B cell (primary cell): Measurements from ENCODE around the gene GDPD3.

ENCODE experiments used
- EZH2 ChIP-seq: IDR thresholded peaks from 2 replicates; pipeline ENCODE4 v1.6.1; 2012; ENCODE audit warnings: borderline replicate concordance, low read depth, mild to moderate bottlenecking, moderate library complexity, low read length; ENCODE audit not compliant: insufficient read depth, poor library complexity, severe bottlenecking
- TF ChIP-seq, protein P1 (sequence below): fragments of 200-600 bp; IDR thresholded peaks from one replicate; pipeline ENCODE4 v1.8.0; 2022; ENCODE audit warnings: antibody characterized with exemption, mild to moderate bottlenecking

DNA sequence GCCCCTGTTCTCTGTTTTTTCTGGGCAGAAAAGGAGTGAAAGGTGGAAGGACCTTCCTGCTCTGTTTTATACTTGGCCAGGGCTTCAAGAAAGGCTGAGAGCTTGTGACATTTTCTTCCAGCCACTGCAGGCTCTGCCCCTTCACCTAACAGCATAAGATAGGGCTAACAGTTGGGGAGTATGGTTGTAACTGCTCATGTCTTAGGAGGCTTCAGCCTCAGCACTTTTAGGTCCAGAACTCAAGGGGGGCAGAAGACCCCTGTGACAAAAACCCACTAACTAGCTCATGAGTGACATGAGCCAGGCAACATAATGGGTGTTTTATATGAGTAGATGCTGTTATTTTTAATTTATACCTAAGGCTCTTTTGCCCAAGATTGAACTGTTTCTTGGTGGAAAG, 42.8 kb downstream of the GDPD3 start:
- TF ChIP-seq, protein P1, sequence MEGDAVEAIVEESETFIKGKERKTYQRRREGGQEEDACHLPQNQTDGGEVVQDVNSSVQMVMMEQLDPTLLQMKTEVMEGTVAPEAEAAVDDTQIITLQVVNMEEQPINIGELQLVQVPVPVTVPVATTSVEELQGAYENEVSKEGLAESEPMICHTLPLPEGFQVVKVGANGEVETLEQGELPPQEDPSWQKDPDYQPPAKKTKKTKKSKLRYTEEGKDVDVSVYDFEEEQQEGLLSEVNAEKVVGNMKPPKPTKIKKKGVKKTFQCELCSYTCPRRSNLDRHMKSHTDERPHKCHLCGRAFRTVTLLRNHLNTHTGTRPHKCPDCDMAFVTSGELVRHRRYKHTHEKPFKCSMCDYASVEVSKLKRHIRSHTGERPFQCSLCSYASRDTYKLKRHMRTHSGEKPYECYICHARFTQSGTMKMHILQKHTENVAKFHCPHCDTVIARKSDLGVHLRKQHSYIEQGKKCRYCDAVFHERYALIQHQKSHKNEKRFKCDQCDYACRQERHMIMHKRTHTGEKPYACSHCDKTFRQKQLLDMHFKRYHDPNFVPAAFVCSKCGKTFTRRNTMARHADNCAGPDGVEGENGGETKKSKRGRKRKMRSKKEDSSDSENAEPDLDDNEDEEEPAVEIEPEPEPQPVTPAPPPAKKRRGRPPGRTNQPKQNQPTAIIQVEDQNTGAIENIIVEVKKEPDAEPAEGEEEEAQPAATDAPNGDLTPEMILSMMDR: no peak
- TF ChIP-seq EZH2: no peak
